ENCODE results near the gene TBXAS1. TPM values are rescaled to one million over a fixed set of nuclear protein-coding genes. Genes with fewer than 3 reads are reported as not detected.

The TBXAS1 gene
- total and polyA plus RNA-seq, 2 of the 8 experiments (the other 6 are each of a cell fraction or from before 2014, with no cell fraction given) = 0.86 to 2.1 TPM

DNA sequence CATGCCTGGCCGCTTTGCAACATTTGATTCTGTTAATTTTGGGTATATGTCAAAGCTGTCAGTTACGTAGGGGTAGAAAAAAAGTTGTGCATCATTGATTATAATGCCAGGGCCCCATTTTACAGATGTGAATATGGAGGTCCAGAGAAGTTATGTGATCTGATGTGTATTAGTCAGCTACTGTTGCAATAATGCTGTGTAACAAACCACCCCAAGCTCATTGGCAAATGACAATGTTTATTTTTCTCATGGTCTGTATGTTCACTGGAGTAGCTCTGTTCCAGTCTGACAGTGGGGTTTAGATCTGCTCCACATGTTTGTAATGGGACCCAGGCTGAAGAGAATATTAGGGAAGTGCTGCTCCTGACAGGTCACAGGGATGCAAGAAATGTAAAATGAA lies 19.2 kb downstream of the TBXAS1 start:
- POLR2A ChIA-PET (ENCODE audit: partially characterized antibody) = interaction anchor here (0.6 kb wide), 1 partner anchor 64 kb away, joined by 3 read pairs; no protein-coding TSS in a partner anchor
- CTCF ChIA-PET (ENCODE audit: partially characterized antibody) = interaction anchor here (0.6 kb wide), 1 partner anchor 1021 kb away, joined by 3 read pairs; no protein-coding TSS in a partner anchor

More for the DNA sequence above, 19.2 kb downstream of the TBXAS1 start:
- H3K9me3 ChIP-seq (ENCODE audit: insufficient read depth in 2 of 2, low read depth in 1 of 2, low read length in 1 of 2) = peaks cover 0 to 5% of the 10 kb centered on the region in 2 experiments; a peak in 1 of 4 replicates
- H4K20me1 ChIP-seq (replicated peaks in 1 of 2; ENCODE audit: control insufficient read depth in 1 of 2, insufficient read depth in 2 of 2, low read length in 2 of 2) = no peaks in the 10 kb centered on the region
- WGBS, 2 experiments (ENCODE audit: extremely low coverage in 1 of 2, insufficient coverage in 1 of 2, insufficient read length in 1 of 2, insufficient replicate concordance in 2 of 2, low coverage in 1 of 2, low lambda C conversion rate in 2 of 2, missing lambda C conversion rate in 1 of 2) = 83% methylated on average over 2 of the region's 2 CpGs; no CpG with 5 or more reads in 1 of the 2 experiments
- DNase-seq (ENCODE audit: low read depth in 1 of 2, low spot score in 2 of 2) (no peak), FAIRE-seq (no peak)
- H3K4me1 ChIP-seq (replicated peaks in 1 of 4; ENCODE audit: control insufficient read depth in 3 of 4, insufficient read depth in 4 of 4, low read length in 3 of 4) = no peaks in the 10 kb centered on the region
- no peak overlapping the region for H3K4me3 ChIP-seq (ENCODE audit: extremely low read depth in 1 of 4, insufficient read depth in 2 of 4, low read depth in 3 of 4, low read length in 4 of 4)
- H4K8ac ChIP-seq (ENCODE audit: extremely low read depth, insufficient read depth, low read length) = no peak overlapping the region
- H3K9ac ChIP-seq (replicated peaks in 1 of 4; ENCODE audit: extremely low read depth in 1 of 4, low read depth in 3 of 4, low read length in 3 of 4) = no peak overlapping the region
- H3K79me1 ChIP-seq (ENCODE audit: low read depth, low read length) = no peaks in the 10 kb centered on the region
- no peak overlapping the region for H4K91ac ChIP-seq (replicated peaks; ENCODE audit: insufficient read length, low read length)
- no peaks in the 10 kb centered on the region for H3K23me2 ChIP-seq (ENCODE audit: low read depth, low read length)
- H3K18ac ChIP-seq (ENCODE audit: extremely low read depth, low read length) = no peak overlapping the region
- no peak overlapping the region for H3K23ac ChIP-seq (ENCODE audit: insufficient read length)
- H3K36me3 ChIP-seq (ENCODE audit: control insufficient read depth in 2 of 4, insufficient read depth in 4 of 4, low read length in 3 of 4) = no peaks in the 10 kb centered on the region
- no peak overlapping the region for H2BK20ac ChIP-seq (ENCODE audit: low read length)
- no peak overlapping the region for H4K5ac ChIP-seq (ENCODE audit: insufficient read length, low read depth, low read length)
- H2AK5ac ChIP-seq (ENCODE audit: low read depth, low read length) = no peak overlapping the region
- no peak overlapping the region for H2BK120ac ChIP-seq (replicated peaks; ENCODE audit: low read depth, low read length)
- H3K27me3 ChIP-seq (replicated peaks in 1 of 4; ENCODE audit: control insufficient read depth in 3 of 4, extremely low read depth in 1 of 4, insufficient read depth in 3 of 4, low read length in 3 of 4) = no peaks in the 10 kb centered on the region
- H3K4ac ChIP-seq (replicated peaks; ENCODE audit: insufficient read length, low read depth, low read length) = no peak overlapping the region
- no peak overlapping the region for H3K56ac ChIP-seq (replicated peaks; ENCODE audit: insufficient read length, low read depth, low read length)
- no peaks in the 10 kb centered on the region for H3K79me2 ChIP-seq (ENCODE audit: control insufficient read depth in 1 of 2, insufficient read depth in 2 of 2, low read length in 2 of 2)
- H2BK15ac ChIP-seq (ENCODE audit: low read length) = no peak overlapping the region
- H3K4me2 ChIP-seq (ENCODE audit: insufficient read depth in 1 of 2, low read depth in 2 of 2, low read length in 2 of 2) = no peak overlapping the region
- TF ChIP-seq YY1 (IDR thresholded peaks at IDR 0.05; ENCODE audit: low read depth, low read length) (no peak), KDM5A (IDR thresholded peaks at IDR 0.05; ENCODE audit: low read length) (no peak), TAF7 (optimal IDR thresholded peaks at IDR 0.05; ENCODE audit: borderline replicate concordance, low read depth, low read length) (no peak), EZH2 (IDR thresholded peaks at IDR 0.05; ENCODE audit: low read depth, low read length, severe bottlenecking) (no peak), RAD21 (IDR thresholded peaks at IDR 0.05 in 1 of 2, conservative IDR thresholded peaks at IDR 0.05 in 1 of 2; ENCODE audit: low read depth in 2 of 2, low read length in 2 of 2) (no peak), ZNF274 (IDR thresholded peaks at IDR 0.05; ENCODE audit: borderline replicate concordance, extremely low read depth, low read length) (no peak), RFX5 (IDR thresholded peaks at IDR 0.05; ENCODE audit: borderline replicate concordance, low read depth, low read length) (no peak), RXRA (IDR thresholded peaks at IDR 0.05; ENCODE audit: insufficient read depth, low read depth, low read length) (no peak), SP4 (IDR thresholded peaks at IDR 0.05; ENCODE audit: low read length) (no peak), GABPA (IDR thresholded peaks at IDR 0.05; ENCODE audit: borderline replicate concordance, insufficient read depth, low read length) (no peak)
- TF ChIP-seq, protein P1, sequence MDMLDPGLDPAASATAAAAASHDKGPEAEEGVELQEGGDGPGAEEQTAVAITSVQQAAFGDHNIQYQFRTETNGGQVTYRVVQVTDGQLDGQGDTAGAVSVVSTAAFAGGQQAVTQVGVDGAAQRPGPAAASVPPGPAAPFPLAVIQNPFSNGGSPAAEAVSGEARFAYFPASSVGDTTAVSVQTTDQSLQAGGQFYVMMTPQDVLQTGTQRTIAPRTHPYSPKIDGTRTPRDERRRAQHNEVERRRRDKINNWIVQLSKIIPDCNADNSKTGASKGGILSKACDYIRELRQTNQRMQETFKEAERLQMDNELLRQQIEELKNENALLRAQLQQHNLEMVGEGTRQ (IDR thresholded peaks at IDR 0.05; ENCODE audit: low read length) = no peak
- no peak overlapping the region for H2BK12ac ChIP-seq (ENCODE audit: low read depth, low read length)
- H2AFZ ChIP-seq (ENCODE audit: low read length) = no peak overlapping the region
- H3K27ac ChIP-seq (ENCODE audit: low read depth, low read length) = no peak overlapping the region
- no peak overlapping the region for H3K14ac ChIP-seq (ENCODE audit: insufficient read length)
- no peak overlapping the region for H2BK5ac ChIP-seq (ENCODE audit: low read depth, low read length)

Data from H1 (cell line).